Caco-2 (cell line): ENCODE measurements around the gene ZNF565. TPM values are rescaled to one million over a fixed set of nuclear protein-coding genes. Genes with fewer than 3 reads are reported as not detected.

Experiments
- BruUV-seq: library from RNA; stranded (reverse); fragments of 400-500 nt; replicated peaks from 2 replicates; lab custom pipeline; 2021; lab: Mats Ljungman, UMichigan
- CTCF ChIA-PET: fragments of 300-600 bp; sonication (Branson Sonifier 250); formaldehyde crosslinking; loops from one replicate; lab custom pipeline; 2022; ENCODE audit warnings: antibody characterized with exemption; lab: Charles Lee
- POLR2A ChIA-PET: fragments of 300-600 bp; sonication (Branson Sonifier 250); formaldehyde crosslinking; loops from one replicate; lab custom pipeline; 2022; ENCODE audit warnings: antibody characterized with exemption; lab: Charles Lee
- DNase-seq, 2 experiments: peaks; one replicate each; pipeline versions ENCODE4 v3.0.0 to v3.0.0-alpha.2; 2020 to 2022
- H3K27me3 ChIP-seq: replicated peaks from 2 replicates; pipeline ENCODE4 v1.6.0; 2011; ENCODE audit warnings: low read length; ENCODE audit not compliant: control insufficient read depth, insufficient read depth
- H3K36me3 ChIP-seq: 2 replicates; pipeline ENCODE4 v1.5.1; 2011; ENCODE audit warnings: low read length; ENCODE audit not compliant: control insufficient read depth, insufficient read depth
- H3K4me1 ChIP-seq: fragments of 250-450 bp; sonication (Bioruptor Pico); 2 replicates; pipeline ENCODE4 v1.5.1; 2020; ENCODE audit warnings: mild to moderate bottlenecking
- H3K4me3 ChIP-seq: 2 replicates; pipeline ENCODE4 v1.5.1; 2011; ENCODE audit warnings: low read depth, mild to moderate bottlenecking, control low read depth, low read length
- H3K9me3 ChIP-seq: fragments of 250-450 bp; sonication (Bioruptor Pico); 2 replicates; pipeline ENCODE4 v1.5.1; 2020; ENCODE audit warnings: mild to moderate bottlenecking, moderate library complexity
- H3K27ac Mint-ChIP-seq: one replicate; pipeline ENCODE4 v1.8.0; 2022; ENCODE audit warnings: mixed read lengths; ENCODE audit not compliant: unreplicated experiment
- H3K27me3 Mint-ChIP-seq: one replicate; pipeline ENCODE4 v1.8.0; 2022; ENCODE audit warnings: mixed read lengths; ENCODE audit not compliant: insufficient read depth, unreplicated experiment
- H3K36me3 Mint-ChIP-seq: one replicate; pipeline ENCODE4 v1.8.0; 2022; ENCODE audit warnings: mild to moderate bottlenecking, mixed read lengths; ENCODE audit not compliant: insufficient read depth, unreplicated experiment
- H3K4me1 Mint-ChIP-seq: one replicate; pipeline ENCODE4 v1.8.0; 2022; ENCODE audit warnings: low read depth, mixed read lengths; ENCODE audit not compliant: unreplicated experiment
- H3K4me3 Mint-ChIP-seq: one replicate; pipeline ENCODE4 v1.8.0; 2022; ENCODE audit warnings: mild to moderate bottlenecking, moderate library complexity, mixed read lengths; ENCODE audit not compliant: unreplicated experiment
- H3K9me3 Mint-ChIP-seq: one replicate; pipeline ENCODE4 v1.8.0; 2022; ENCODE audit warnings: mixed read lengths; ENCODE audit not compliant: unreplicated experiment
- CTCF ChIP-seq, 2 experiments: fragments of 200-600 bp in 1 of 2; IDR thresholded peaks; 1 replicate in 1 of 2; 2 replicates in 1 of 2; pipeline versions ENCODE4 v1.5.1 to v1.8.0; 2011 to 2022; ENCODE audit warnings: antibody characterized with exemption in 1 of 2, control low read depth in 1 of 2, inconsistent platforms in 1 of 2, low read depth in 1 of 2, low read length in 1 of 2, mild to moderate bottlenecking in 1 of 2, moderate library complexity in 1 of 2; ENCODE audit not compliant: insufficient read depth in 1 of 2, severe bottlenecking in 1 of 2, unreplicated experiment in 1 of 2
- intact Hi-C: fragments of 100-400 bp; cut with micrococcal nuclease; formaldehyde crosslinking; loops from one replicate; pipeline ENCODE4 v1.10.0; 2022; ENCODE audit not compliant: unreplicated experiment
- total RNA-seq: library from RNA; stranded (reverse); gene quantifications from 2 replicates; pipeline ENCODE4 v1.2.3, GENCODE V29; 2022

The ZNF565 gene
- total RNA-seq, 1 experiment from 2014 or later = 3.8 TPM

GRCh38 chr19:36256064-36256463 lies 41.6 kb upstream of the ZNF565 start:
- TF ChIP-seq CTCF (IDR thresholded peaks at IDR 0.05; ENCODE audit: insufficient read depth in 1 of 2, low read depth in 1 of 2, low read length in 1 of 2, severe bottlenecking in 1 of 2, unreplicated experiment in 1 of 2) = no peak
- Histone ChIP-seq H3K4me3 (no peak overlapping the region), H3K4me1 (no peaks in the 10 kb centered on the region), H3K27me3 (no peaks in the 10 kb centered on the region), H3K36me3 (no peaks in the 10 kb centered on the region), H3K9me3 (no peaks in the 10 kb centered on the region)
- ChIA-PET CTCF (no interaction called here), POLR2A (no interaction called here)
- Mint-ChIP-seq H3K27ac (no peak overlapping the region), H3K36me3 (no peaks in the 10 kb centered on the region), H3K9me3 (peaks cover 8% of the 10 kb centered on the region), H3K4me3 (no peak overlapping the region), H3K4me1 (no peaks in the 10 kb centered on the region), H3K27me3 (no peaks in the 10 kb centered on the region)
- no peak for DNase-seq
- no TSS peak for BruUV-seq
- intact Hi-C loops = no loop called here

- peaks cover 8% of the 10 kb centered on the region for H3K9me3 Mint-ChIP-seq
- H3K4me1 ChIP-seq = no peaks in the 10 kb centered on the region
- H3K27ac Mint-ChIP-seq = no peak overlapping the region
- H3K27me3 ChIP-seq = no peaks in the 10 kb centered on the region
- no peaks in the 10 kb centered on the region for H3K9me3 ChIP-seq
- no TSS peak for BruUV-seq
- CTCF ChIA-PET = no interaction called here
- DNase-seq = no peak
- H3K36me3 Mint-ChIP-seq = no peaks in the 10 kb centered on the region
- no peaks in the 10 kb centered on the region for H3K36me3 ChIP-seq
- no peaks in the 10 kb centered on the region for H3K27me3 Mint-ChIP-seq
- no peak for TF ChIP-seq CTCF (IDR thresholded peaks at IDR 0.05; ENCODE audit: insufficient read depth in 1 of 2, low read depth in 1 of 2, low read length in 1 of 2, severe bottlenecking in 1 of 2, unreplicated experiment in 1 of 2)
- no peak overlapping the region for H3K4me3 Mint-ChIP-seq
- no peak overlapping the region for H3K4me3 ChIP-seq
- intact Hi-C loops = no loop called here
- POLR2A ChIA-PET = no interaction called here
- H3K4me1 Mint-ChIP-seq = no peaks in the 10 kb centered on the region
Observed at GRCh38 chr19:36255316-36255715, 40.9 kb upstream of the ZNF565 start.

- CTCF ChIA-PET = no interaction called here
- Histone ChIP-seq H3K27me3 (no peaks in the 10 kb centered on the region), H3K9me3 (no peaks in the 10 kb centered on the region), H3K36me3 (no peaks in the 10 kb centered on the region), H3K4me3 (no peak overlapping the region), H3K4me1 (no peaks in the 10 kb centered on the region)
- no peak overlapping the region for H3K27ac Mint-ChIP-seq
- H3K27me3 Mint-ChIP-seq = no peaks in the 10 kb centered on the region
- H3K4me1 Mint-ChIP-seq = no peaks in the 10 kb centered on the region
- no TSS peak for BruUV-seq
- no peak for DNase-seq
- no peak overlapping the region for H3K4me3 Mint-ChIP-seq
- no peaks in the 10 kb centered on the region for H3K36me3 Mint-ChIP-seq
- intact Hi-C loops = no loop called here
- POLR2A ChIA-PET = no interaction called here
- TF ChIP-seq CTCF (IDR thresholded peaks at IDR 0.05; ENCODE audit: insufficient read depth in 1 of 2, low read depth in 1 of 2, low read length in 1 of 2, severe bottlenecking in 1 of 2, unreplicated experiment in 1 of 2) = no peak
- peaks cover 8% of the 10 kb centered on the region for H3K9me3 Mint-ChIP-seq
Observed at GRCh38 chr19:36254848-36255247, 40.4 kb upstream of the ZNF565 start.
